Neural crest cell (in vitro differentiated cells): Measurements from ENCODE around the gene CP. TPM values are rescaled to one million over a fixed set of nuclear protein-coding genes. Genes with fewer than 3 reads are reported as not detected.

ENCODE experiments used
- DNase-seq: peaks from one replicate; pipeline ENCODE4 v3.0.0; 2021; ENCODE audit warnings: low read depth, mixed read lengths, low spot score
- H3K27ac Mint-ChIP-seq: one replicate; pipeline ENCODE4 v1.8.0; 2021; ENCODE audit warnings: mild to moderate bottlenecking, mixed read lengths; ENCODE audit not compliant: unreplicated experiment
- H3K27me3 Mint-ChIP-seq: 2 replicates; pipeline ENCODE4 v1.8.0; 2021; ENCODE audit warnings: low read depth, mild to moderate bottlenecking, mixed read lengths
- H3K36me3 Mint-ChIP-seq: 2 replicates; pipeline ENCODE4 v1.8.0; 2021; ENCODE audit warnings: low read depth, mild to moderate bottlenecking, mixed read lengths
- H3K4me1 Mint-ChIP-seq: 2 replicates; pipeline ENCODE4 v1.8.0; 2021; ENCODE audit warnings: mixed read lengths
- H3K4me3 Mint-ChIP-seq: one replicate; pipeline ENCODE4 v1.8.0; 2021; ENCODE audit warnings: mild to moderate bottlenecking, mixed read lengths
- H3K9me3 Mint-ChIP-seq: 2 replicates; pipeline ENCODE4 v1.8.0; 2021; ENCODE audit warnings: mixed read lengths
- CTCF ChIP-seq: fragments of 200-600 bp; sonication (generic); conservative IDR thresholded peaks from 2 replicates; pipeline ENCODE4 v1.5.0; 2021; ENCODE audit warnings: antibody characterized with exemption, mild to moderate bottlenecking
- total RNA-seq: library from RNA; stranded (reverse); gene quantifications from 2 replicates; pipeline ENCODE4 v1.2.1, GENCODE V29; 2021

CP gene
- total RNA-seq, 1 donor from 2014 or later: 0.42 TPM

- Mint-ChIP-seq H3K9me3 (no peaks in the 10 kb centered on the region), H3K36me3 (no peaks in the 10 kb centered on the region), H3K27ac (no peak overlapping the region), H3K4me3 (no peak overlapping the region), H3K27me3 (no peaks in the 10 kb centered on the region), H3K4me1 (no peaks in the 10 kb centered on the region)
- DNase-seq: no peak
- TF ChIP-seq CTCF: no peak
These were observed 14.2 kb downstream of the CP start for GRCh38 chr3:149207475-149207874.

GRCh38 chr3:149204390-149204991 lies 17.1 kb downstream of the CP start:
- Mint-ChIP-seq H3K36me3 (no peaks in the 10 kb centered on the region), H3K27me3 (peaks cover 3% of the 10 kb centered on the region), H3K4me3 (no peak overlapping the region), H3K27ac (no peak overlapping the region), H3K9me3 (no peaks in the 10 kb centered on the region), H3K4me1 (no peaks in the 10 kb centered on the region)
- TF ChIP-seq CTCF: no peak
- DNase-seq: no peak

- TF ChIP-seq CTCF: no peak
- H3K9me3 Mint-ChIP-seq: no peaks in the 10 kb centered on the region
- H3K27ac Mint-ChIP-seq: no peak overlapping the region
- H3K4me1 Mint-ChIP-seq: peaks cover under 1% of the 10 kb centered on the region
- DNase-seq: no peak
- peaks cover 5% of the 10 kb centered on the region for H3K27me3 Mint-ChIP-seq
- H3K4me3 Mint-ChIP-seq: no peak overlapping the region
- H3K36me3 Mint-ChIP-seq: no peaks in the 10 kb centered on the region
These were observed 17.9 kb downstream of the CP start for GRCh38 chr3:149203758-149204157.

- H3K27ac Mint-ChIP-seq: no peak overlapping the region
These were observed 22.2 kb downstream of the CP start for GRCh38 chr3:149199474-149199873.

GRCh38 chr3:149198611-149199010 lies 23.0 kb downstream of the CP start:
- Mint-ChIP-seq H3K27ac (no peak overlapping the region), H3K36me3 (no peaks in the 10 kb centered on the region), H3K27me3 (peaks cover 35% of the 10 kb centered on the region), H3K4me1 (peaks cover 19% of the 10 kb centered on the region), H3K9me3 (no peaks in the 10 kb centered on the region), H3K4me3 (no peak overlapping the region)
- TF ChIP-seq CTCF: no peak
- no peak for DNase-seq

More at GRCh38 chr3:149199474-149199873, 22.2 kb downstream of the CP start:
- Mint-ChIP-seq H3K4me1 (peaks cover 19% of the 10 kb centered on the region), H3K9me3 (no peaks in the 10 kb centered on the region), H3K4me3 (no peak overlapping the region), H3K36me3 (no peaks in the 10 kb centered on the region), H3K27me3 (peaks cover 35% of the 10 kb centered on the region)
- DNase-seq: no peak
- no peak for TF ChIP-seq CTCF
